Panc1 (cell line): ENCODE measurements around the gene CEACAM16.
"Not testable (repeated sequence)": the region's sequence is repeated elsewhere in the genome, so short reads cannot be mapped to it uniquely, and the experiment has no call there.

Experiments
- POLR2AphosphoS5 ChIP-seq: IDR thresholded peaks from 2 replicates; pipeline ENCODE4 v1.6.1; 2012; ENCODE audit warnings: mild to moderate bottlenecking, low read depth, low read length, moderate library complexity
- SIN3A ChIP-seq: IDR thresholded peaks from 2 replicates; pipeline ENCODE4 v1.6.1; 2012; ENCODE audit warnings: low read depth, mild to moderate bottlenecking, low read length, moderate library complexity, borderline replicate concordance; ENCODE audit not compliant: insufficient read depth
- TF ChIP-seq, protein P1 (sequence below): fragments of 450-650 bp; IDR thresholded peaks from 2 replicates; pipeline ENCODE4 v1.5.1; 2017; ENCODE audit warnings: mild to moderate bottlenecking

DNA sequence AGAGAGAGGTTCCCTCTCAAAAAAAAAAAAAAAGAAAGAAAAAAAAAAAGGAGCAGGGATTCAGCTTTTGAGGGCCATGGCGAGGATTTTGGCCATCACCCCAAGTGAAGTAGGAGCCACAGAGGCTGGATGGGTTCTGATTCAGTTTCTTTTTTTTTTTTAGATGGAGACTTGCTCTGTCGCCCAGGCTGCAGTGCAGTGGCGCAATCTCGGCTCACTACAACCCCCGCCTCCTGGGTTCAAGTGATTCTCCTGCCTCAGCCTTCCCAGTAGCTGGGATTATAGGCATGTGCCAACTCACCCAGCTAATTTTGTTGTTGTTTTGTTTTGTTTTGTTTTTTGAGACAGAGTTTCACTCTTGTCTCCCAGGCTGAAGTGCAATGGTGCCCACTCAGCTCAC is 22.4 kb downstream of the CEACAM16 start:
- TF ChIP-seq, protein P1, sequence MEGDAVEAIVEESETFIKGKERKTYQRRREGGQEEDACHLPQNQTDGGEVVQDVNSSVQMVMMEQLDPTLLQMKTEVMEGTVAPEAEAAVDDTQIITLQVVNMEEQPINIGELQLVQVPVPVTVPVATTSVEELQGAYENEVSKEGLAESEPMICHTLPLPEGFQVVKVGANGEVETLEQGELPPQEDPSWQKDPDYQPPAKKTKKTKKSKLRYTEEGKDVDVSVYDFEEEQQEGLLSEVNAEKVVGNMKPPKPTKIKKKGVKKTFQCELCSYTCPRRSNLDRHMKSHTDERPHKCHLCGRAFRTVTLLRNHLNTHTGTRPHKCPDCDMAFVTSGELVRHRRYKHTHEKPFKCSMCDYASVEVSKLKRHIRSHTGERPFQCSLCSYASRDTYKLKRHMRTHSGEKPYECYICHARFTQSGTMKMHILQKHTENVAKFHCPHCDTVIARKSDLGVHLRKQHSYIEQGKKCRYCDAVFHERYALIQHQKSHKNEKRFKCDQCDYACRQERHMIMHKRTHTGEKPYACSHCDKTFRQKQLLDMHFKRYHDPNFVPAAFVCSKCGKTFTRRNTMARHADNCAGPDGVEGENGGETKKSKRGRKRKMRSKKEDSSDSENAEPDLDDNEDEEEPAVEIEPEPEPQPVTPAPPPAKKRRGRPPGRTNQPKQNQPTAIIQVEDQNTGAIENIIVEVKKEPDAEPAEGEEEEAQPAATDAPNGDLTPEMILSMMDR, result not testable (repeated sequence)
- TF ChIP-seq SIN3A, POLR2AphosphoS5: not testable (repeated sequence)
